ENCODE results near the gene NUB1.

The NUB1 gene

GRCh38 chr7:151403764-151404163 is 62.2 kb downstream of the NUB1 start:
- TF ChIP-seq CTCF (IDR thresholded peaks at IDR 0.05; ENCODE audit: insufficient read depth, low read length, missing control alignments), result no peak
- CTCF ChIA-PET, result no interaction called here
- no peak overlapping the region for H3K4me3 ChIP-seq (ENCODE audit: low read depth, low read length)
- DNase-seq (ENCODE audit: low read depth, low spot score), result no peak
- POLR2A ChIA-PET, result no interaction called here

GRCh38 chr7:151404216-151405011 is 62.8 kb downstream of the NUB1 start:
- POLR2A ChIA-PET, result no interaction called here
- CTCF ChIA-PET, result interaction anchor here (0.6 kb wide), 1 partner anchor 36 kb away, joined by 4 read pairs; no protein-coding TSS in a partner anchor
- no peak overlapping the region for H3K4me3 ChIP-seq (ENCODE audit: low read depth, low read length)
- no peak for DNase-seq (ENCODE audit: low read depth, low spot score)
- no peak for TF ChIP-seq CTCF (IDR thresholded peaks at IDR 0.05; ENCODE audit: insufficient read depth, low read length, missing control alignments)

GRCh38 chr7:151405056-151405455 is 63.4 kb downstream of the NUB1 start:
- no peak for DNase-seq (ENCODE audit: low read depth, low spot score)
- no peak overlapping the region for H3K4me3 ChIP-seq (ENCODE audit: low read depth, low read length)
- POLR2A ChIA-PET, result no interaction called here
- CTCF ChIA-PET, result interaction anchor here (0.6 kb wide), 1 partner anchor 36 kb away, joined by 4 read pairs; no protein-coding TSS in a partner anchor
- no peak for TF ChIP-seq CTCF (IDR thresholded peaks at IDR 0.05; ENCODE audit: insufficient read depth, low read length, missing control alignments)

- CTCF ChIA-PET, result no interaction called here
- H3K4me3 ChIP-seq (ENCODE audit: low read depth, low read length), result no peak overlapping the region
- TF ChIP-seq CTCF (IDR thresholded peaks at IDR 0.05; ENCODE audit: insufficient read depth, low read length, missing control alignments), result no peak
- no peak for DNase-seq (ENCODE audit: low read depth, low spot score)
- POLR2A ChIA-PET, result no interaction called here
Measured at GRCh38 chr7:151405588-151405987, 64.0 kb downstream of the NUB1 start.

- CTCF ChIA-PET, result no interaction called here
Measured at GRCh38 chr7:151406051-151406875, 64.7 kb downstream of the NUB1 start.

More at GRCh38 chr7:151406051-151406875, 64.7 kb downstream of the NUB1 start:
- no peak for DNase-seq (ENCODE audit: low read depth, low spot score)
- no peak for TF ChIP-seq CTCF (IDR thresholded peaks at IDR 0.05; ENCODE audit: insufficient read depth, low read length, missing control alignments)
- H3K4me3 ChIP-seq (ENCODE audit: low read depth, low read length), result no peak overlapping the region
- POLR2A ChIA-PET, result no interaction called here
